ENCODE results near the gene BTBD9. TPM values are rescaled to one million over a fixed set of nuclear protein-coding genes. Genes with fewer than 3 reads are reported as not detected.
"Not testable (repeated sequence)": the region's sequence is repeated elsewhere in the genome, so short reads cannot be mapped to it uniquely, and the experiment has no call there.

Gene BTBD9
- total RNA-seq, 5 donors from 2014 or later (not counting 1 experiment from before 2014, with no cell fraction given) = 29.3 to 67.7 (median 38.1) TPM

GRCh38 chr6:38348371-38348770 lies 291.4 kb downstream of the BTBD9 start:
- no peaks in the 10 kb centered on the region for H3K9me3 Mint-ChIP-seq
- Histone ChIP-seq H3K4me3 (ENCODE audit: control insufficient read depth in 1 of 2, extremely low read depth in 1 of 2, low read length in 1 of 2) (no peak overlapping the region), H3K36me3 (ENCODE audit: control insufficient read depth in 2 of 2, extremely low read depth in 1 of 2, insufficient read depth in 1 of 2, low read length in 1 of 2) (peaks cover 0 to under 1% of the 10 kb centered on the region in 2 donors), H3K27ac (ENCODE audit: low read length) (no peak overlapping the region), H3K4me1 (ENCODE audit: control insufficient read depth in 1 of 2, extremely low read depth in 1 of 2, insufficient read depth in 2 of 2, low read length in 2 of 2) (no peaks in the 10 kb centered on the region), H3K9me3 (no peaks in the 10 kb centered on the region), H3K27me3 (replicated peaks in 1 of 2; ENCODE audit: control insufficient read depth in 2 of 2, extremely low read depth in 1 of 2, insufficient read depth in 2 of 2, low read length in 1 of 2) (no peaks in the 10 kb centered on the region)
- H3K36me3 Mint-ChIP-seq = peaks cover 29% of the 10 kb centered on the region
- ATAC-seq (replicated peaks in 1 of 4) (no peak), DNase-seq (no peak)
- no CpG with 5 or more reads among the region's 3 CpGs for WGBS (ENCODE audit: insufficient coverage)
- no peaks in the 10 kb centered on the region for H3K27me3 Mint-ChIP-seq
- peaks cover 0 to 6% (median 0%) of the 10 kb centered on the region in 3 donors for H3K4me1 Mint-ChIP-seq
- ChIA-PET CTCF (interaction anchor here in 1 of 2 donors (0.6 kb wide), 1 partner anchor 1022 kb away, joined by 5 read pairs; no protein-coding TSS in a partner anchor), POLR2A (no interaction called here)
- H3K27ac Mint-ChIP-seq = no peak overlapping the region
- H3K4me3 Mint-ChIP-seq = no peak overlapping the region

GRCh38 chr6:38347829-38348228 lies 291.9 kb downstream of the BTBD9 start:
- CTCF ChIA-PET; H3K4me1 ChIP-seq (ENCODE audit: control insufficient read depth in 1 of 2, extremely low read depth in 1 of 2, insufficient read depth in 2 of 2, low read length in 2 of 2); H3K27me3 Mint-ChIP-seq; H3K4me1 Mint-ChIP-seq; POLR2A ChIA-PET; H3K36me3 ChIP-seq (ENCODE audit: control insufficient read depth in 2 of 2, extremely low read depth in 1 of 2, insufficient read depth in 1 of 2, low read length in 1 of 2); H3K27me3 ChIP-seq (replicated peaks in 1 of 2; ENCODE audit: control insufficient read depth in 2 of 2, extremely low read depth in 1 of 2, insufficient read depth in 2 of 2, low read length in 1 of 2); H3K4me3 ChIP-seq (ENCODE audit: control insufficient read depth in 1 of 2, extremely low read depth in 1 of 2, low read length in 1 of 2); H3K9me3 Mint-ChIP-seq; H3K4me3 Mint-ChIP-seq; DNase-seq; H3K9me3 ChIP-seq; ATAC-seq (replicated peaks in 1 of 4); H3K27ac Mint-ChIP-seq; H3K27ac ChIP-seq (ENCODE audit: low read length): not testable (repeated sequence)
- no CpG with 5 or more reads among the region's 8 CpGs for WGBS (ENCODE audit: insufficient coverage)
- peaks cover 35% of the 10 kb centered on the region for H3K36me3 Mint-ChIP-seq

- ChIA-PET POLR2A (no interaction called here), CTCF (no interaction called here)
- 100% methylated on average over 1 of the region's 5 CpGs for WGBS (ENCODE audit: insufficient coverage)
- Histone ChIP-seq H3K4me3 (ENCODE audit: control insufficient read depth in 1 of 2, extremely low read depth in 1 of 2, low read length in 1 of 2) (no peak overlapping the region), H3K27ac (ENCODE audit: low read length) (no peak overlapping the region), H3K36me3 (ENCODE audit: control insufficient read depth in 2 of 2, extremely low read depth in 1 of 2, insufficient read depth in 1 of 2, low read length in 1 of 2) (peaks cover 0 to 5% of the 10 kb centered on the region in 2 donors), H3K4me1 (ENCODE audit: control insufficient read depth in 1 of 2, extremely low read depth in 1 of 2, insufficient read depth in 2 of 2, low read length in 2 of 2) (no peaks in the 10 kb centered on the region), H3K27me3 (replicated peaks in 1 of 2; ENCODE audit: control insufficient read depth in 2 of 2, extremely low read depth in 1 of 2, insufficient read depth in 2 of 2, low read length in 1 of 2) (no peaks in the 10 kb centered on the region), H3K9me3 (no peaks in the 10 kb centered on the region)
- H3K4me3 Mint-ChIP-seq = no peak overlapping the region
- H3K4me1 Mint-ChIP-seq = peaks cover 0 to 6% (median 3%) of the 10 kb centered on the region in 3 donors
- H3K27ac Mint-ChIP-seq = no peak overlapping the region
- DNase-seq = no peak
- H3K9me3 Mint-ChIP-seq = no peaks in the 10 kb centered on the region
- H3K36me3 Mint-ChIP-seq = peaks cover 40% of the 10 kb centered on the region
- no peak for ATAC-seq (replicated peaks in 1 of 4)
- no peaks in the 10 kb centered on the region for H3K27me3 Mint-ChIP-seq
Measured at GRCh38 chr6:38346291-38347079, 293.2 kb downstream of the BTBD9 start.

GRCh38 chr6:38345586-38345985 lies 294.1 kb downstream of the BTBD9 start:
- DNase-seq (no peak), ATAC-seq (replicated peaks in 1 of 4) (no peak)
- Mint-ChIP-seq H3K36me3 (peaks cover 42% of the 10 kb centered on the region), H3K4me3 (no peak overlapping the region), H3K27me3 (no peaks in the 10 kb centered on the region), H3K9me3 (no peaks in the 10 kb centered on the region), H3K27ac (no peak overlapping the region), H3K4me1 (peaks cover 0 to 11% (median 3%) of the 10 kb centered on the region in 3 donors)
- H3K4me1 ChIP-seq (ENCODE audit: control insufficient read depth in 1 of 2, extremely low read depth in 1 of 2, insufficient read depth in 2 of 2, low read length in 2 of 2) = no peaks in the 10 kb centered on the region
- H3K4me3 ChIP-seq (ENCODE audit: control insufficient read depth in 1 of 2, extremely low read depth in 1 of 2, low read length in 1 of 2) = no peak overlapping the region
- H3K27me3 ChIP-seq (replicated peaks in 1 of 2; ENCODE audit: control insufficient read depth in 2 of 2, extremely low read depth in 1 of 2, insufficient read depth in 2 of 2, low read length in 1 of 2) = no peaks in the 10 kb centered on the region
- CTCF ChIA-PET = no interaction called here
- H3K9me3 ChIP-seq = no peaks in the 10 kb centered on the region
- H3K36me3 ChIP-seq (ENCODE audit: control insufficient read depth in 2 of 2, extremely low read depth in 1 of 2, insufficient read depth in 1 of 2, low read length in 1 of 2) = peaks cover 0 to 5% of the 10 kb centered on the region in 2 donors
- POLR2A ChIA-PET = no interaction called here
- H3K27ac ChIP-seq (ENCODE audit: low read length) = no peak overlapping the region
- whole genome bisulfite sequencing (ENCODE audit: insufficient coverage) = 80% methylated on average over 4 of the region's 5 CpGs

- Mint-ChIP-seq H3K4me3 (no peak overlapping the region), H3K9me3 (peaks cover 0 to 3% (median 0%) of the 10 kb centered on the region in 3 donors), H3K27ac (no peak overlapping the region), H3K4me1 (peaks cover 3 to 16% (median 3%) of the 10 kb centered on the region in 3 donors), H3K27me3 (no peaks in the 10 kb centered on the region), H3K36me3 (peaks cover 65% of the 10 kb centered on the region)
- POLR2A ChIA-PET = no interaction called here
- Histone ChIP-seq H3K9me3 (no peaks in the 10 kb centered on the region), H3K36me3 (ENCODE audit: control insufficient read depth in 2 of 2, extremely low read depth in 1 of 2, insufficient read depth in 1 of 2, low read length in 1 of 2) (peaks cover 0 to 11% of the 10 kb centered on the region in 2 donors), H3K27me3 (replicated peaks in 1 of 2; ENCODE audit: control insufficient read depth in 2 of 2, extremely low read depth in 1 of 2, insufficient read depth in 2 of 2, low read length in 1 of 2) (no peaks in the 10 kb centered on the region), H3K27ac (ENCODE audit: low read length) (no peak overlapping the region), H3K4me3 (ENCODE audit: control insufficient read depth in 1 of 2, extremely low read depth in 1 of 2, low read length in 1 of 2) (no peak overlapping the region), H3K4me1 (ENCODE audit: control insufficient read depth in 1 of 2, extremely low read depth in 1 of 2, insufficient read depth in 2 of 2, low read length in 2 of 2) (no peaks in the 10 kb centered on the region)
- WGBS (ENCODE audit: insufficient coverage) = 100% methylated on average over 1 of the region's 1 CpG
- DNase-seq = no peak
- CTCF ChIA-PET = no interaction called here
- no peak for ATAC-seq (replicated peaks in 1 of 4)
Measured at GRCh38 chr6:38341496-38341895, 298.2 kb downstream of the BTBD9 start.

GRCh38 chr6:38339914-38340313 lies 299.8 kb downstream of the BTBD9 start:
- no peaks in the 10 kb centered on the region for H3K27me3 Mint-ChIP-seq
- ATAC-seq (replicated peaks in 1 of 4) (no peak), DNase-seq (no peak)
- H3K4me3 Mint-ChIP-seq = no peak overlapping the region
- H3K36me3 Mint-ChIP-seq = peaks cover 62% of the 10 kb centered on the region
- Histone ChIP-seq H3K27ac (ENCODE audit: low read length) (no peak overlapping the region), H3K4me1 (ENCODE audit: control insufficient read depth in 1 of 2, extremely low read depth in 1 of 2, insufficient read depth in 2 of 2, low read length in 2 of 2) (no peaks in the 10 kb centered on the region), H3K4me3 (ENCODE audit: control insufficient read depth in 1 of 2, extremely low read depth in 1 of 2, low read length in 1 of 2) (no peak overlapping the region), H3K27me3 (replicated peaks in 1 of 2; ENCODE audit: control insufficient read depth in 2 of 2, extremely low read depth in 1 of 2, insufficient read depth in 2 of 2, low read length in 1 of 2) (no peaks in the 10 kb centered on the region), H3K9me3 (no peaks in the 10 kb centered on the region), H3K36me3 (ENCODE audit: control insufficient read depth in 2 of 2, extremely low read depth in 1 of 2, insufficient read depth in 1 of 2, low read length in 1 of 2) (peaks cover 0 to 11% of the 10 kb centered on the region in 2 donors)
- H3K27ac Mint-ChIP-seq = no peak overlapping the region
- POLR2A ChIA-PET = interaction anchor here in 1 of 2 donors (0.6 kb wide), 1 partner anchor 1351 kb away, joined by 3 read pairs; no protein-coding TSS in a partner anchor
- whole genome bisulfite sequencing (ENCODE audit: insufficient coverage) = no CpG with 5 or more reads among the region's 3 CpGs
- peaks cover 3 to 10% (median 3%) of the 10 kb centered on the region in 3 donors for H3K4me1 Mint-ChIP-seq
- H3K9me3 Mint-ChIP-seq = peaks cover 1 to 6% (median 4%) of the 10 kb centered on the region in 3 donors
- CTCF ChIA-PET = interaction anchor here in 1 of 2 donors (0.5 kb wide), 1 partner anchor 158 kb away, joined by 3 read pairs; no protein-coding TSS in a partner anchor

Measured in T-cell (primary cell).